CD14-positive monocyte (primary cell): Measurements from ENCODE around the gene NUDC. TPM values are rescaled to one million over a fixed set of nuclear protein-coding genes. Genes with fewer than 3 reads are reported as not detected.
A peak's percentile ranks its signal among the peaks of the same experiment; 100 is the strongest.

Experiments used
- DNase-seq, 3 donors: peaks; one replicate each; pipeline ENCODE4 v3.0.0-alpha.2; 2011 to 2022
- H2AFZ ChIP-seq: 2 replicates; pipeline ENCODE4 v1.6.0; 2012; ENCODE audit warnings: mild to moderate bottlenecking, low read depth, low read length, inconsistent platforms; ENCODE audit not compliant: insufficient read depth, poor library complexity, severe bottlenecking
- H3K27ac ChIP-seq, 2 donors: 1 replicate in 1 of 2; 2 replicates in 1 of 2; pipeline ENCODE4 v1.5.1; 2012 to 2013; ENCODE audit warnings: low read length in 2 of 2, control low read depth in 1 of 2, inconsistent platforms in 1 of 2, low read depth in 1 of 2, mild to moderate bottlenecking in 1 of 2
- H3K27me3 ChIP-seq, 2 donors: one replicate each; pipeline versions ENCODE4 v1.6.0 to v1.6.1; 2011 to 2013; ENCODE audit warnings: low read length in 2 of 2; ENCODE audit not compliant: control insufficient read depth in 2 of 2, insufficient read depth in 2 of 2
- H3K36me3 ChIP-seq, 2 donors: replicated peaks in 1 of 2; 1 replicate in 1 of 2; 2 replicates in 1 of 2; pipeline versions ENCODE4 v1.5.1 to v1.6.1; 2012 to 2013; ENCODE audit warnings: low read length in 2 of 2, control low read depth in 1 of 2, inconsistent platforms in 1 of 2, mild to moderate bottlenecking in 1 of 2; ENCODE audit not compliant: insufficient read depth in 2 of 2, control insufficient read depth in 1 of 2
- H3K4me1 ChIP-seq, 2 donors: 1 replicate in 1 of 2; 2 replicates in 1 of 2; pipeline versions ENCODE4 v1.5.1 to v1.6.1; 2012 to 2013; ENCODE audit warnings: low read length in 2 of 2, control low read depth in 1 of 2, inconsistent platforms in 1 of 2, mild to moderate bottlenecking in 1 of 2, moderate library complexity in 1 of 2; ENCODE audit not compliant: insufficient read depth in 2 of 2, control insufficient read depth in 1 of 2
- H3K4me2 ChIP-seq: replicated peaks from 2 replicates; pipeline ENCODE3; 2012; ENCODE audit warnings: low read length, moderate library complexity, mild to moderate bottlenecking; ENCODE audit not compliant: poor library complexity, severe bottlenecking; ENCODE audit errors: extremely low read depth
- H3K4me3 ChIP-seq, 3 experiments: fragments of 200-600 bp in 1 of 3; sonication (generic) in 1 of 3; replicated peaks in 1 of 3; 1 replicate in 2 of 3; 2 replicates in 1 of 3; pipeline ENCODE4 v1.5.1; 2011 to 2013; ENCODE audit warnings: low read length in 3 of 3, mild to moderate bottlenecking in 3 of 3, control low read depth in 2 of 3, low read depth in 2 of 3, inconsistent platforms in 1 of 3, moderate library complexity in 1 of 3
- H3K79me2 ChIP-seq: 2 replicates; pipeline ENCODE4 v1.6.0; 2012; ENCODE audit warnings: mild to moderate bottlenecking, control low read depth, inconsistent platforms, low read length, moderate library complexity; ENCODE audit not compliant: insufficient read depth
- H3K9ac ChIP-seq: 2 replicates; pipeline ENCODE4 v1.6.0; 2017; ENCODE audit warnings: low read length, mild to moderate bottlenecking; ENCODE audit not compliant: insufficient read depth, poor library complexity, severe bottlenecking
- H3K9me3 ChIP-seq, 2 donors: replicated peaks in 1 of 2; 1 replicate in 1 of 2; 2 replicates in 1 of 2; pipeline versions ENCODE4 v1.5.1 to v1.6.1; 2012 to 2013; ENCODE audit warnings: low read length in 2 of 2, control low read depth in 1 of 2; ENCODE audit not compliant: control insufficient read depth in 1 of 2, insufficient read depth in 1 of 2
- H4K20me1 ChIP-seq: 2 replicates; pipeline ENCODE4 v1.6.0; 2012; ENCODE audit warnings: mild to moderate bottlenecking, low read length, control low read depth, moderate library complexity; ENCODE audit not compliant: insufficient read depth
- H3K27ac Mint-ChIP-seq, 7 donors: one replicate each; pipeline ENCODE4 v1.8.0; 2020; ENCODE audit warnings: mild to moderate bottlenecking in 7 of 7, mixed read lengths in 7 of 7, moderate library complexity in 6 of 7, inconsistent platforms in 2 of 7
- H3K27me3 Mint-ChIP-seq, 3 donors: one replicate each; pipeline ENCODE4 v1.8.0; 2021 to 2022; ENCODE audit warnings: low read depth in 3 of 3, mild to moderate bottlenecking in 3 of 3, mixed read lengths in 3 of 3, moderate library complexity in 3 of 3, inconsistent platforms in 1 of 3
- H3K36me3 Mint-ChIP-seq, 2 donors: one replicate each; pipeline ENCODE4 v1.8.0; 2020; ENCODE audit warnings: mixed read lengths in 2 of 2, inconsistent platforms in 1 of 2, mild to moderate bottlenecking in 1 of 2
- H3K4me1 Mint-ChIP-seq: one replicate; pipeline ENCODE4 v1.8.0; 2020; ENCODE audit warnings: mild to moderate bottlenecking, mixed read lengths
- H3K4me3 Mint-ChIP-seq, 2 donors: one replicate each; pipeline ENCODE4 v1.8.0; 2020; ENCODE audit warnings: mild to moderate bottlenecking in 2 of 2, mixed read lengths in 2 of 2, moderate library complexity in 1 of 2
- H3K9me3 Mint-ChIP-seq, 7 donors: one replicate each; pipeline ENCODE4 v1.8.0; 2020 to 2022; ENCODE audit warnings: mixed read lengths in 7 of 7, mild to moderate bottlenecking in 6 of 7, moderate library complexity in 6 of 7, inconsistent platforms in 2 of 7
- WGBS: methylation state at CpG from one replicate; pipeline ENCODE4 v1.1.5; 2013; ENCODE audit warnings: missing lambda C conversion rate; ENCODE audit not compliant: insufficient coverage; 5-methylcytosine and 5-hydroxymethylcytosine counted together
- intact Hi-C, 2 donors: fragments of 100-400 bp; cut with micrococcal nuclease; formaldehyde crosslinking; loops; one replicate each; pipeline versions ENCODE4 v1.15.0 to v1.15.1; 2023
- polyA plus RNA-seq, 3 donors: library from polyadenylated mRNA; depleted of rRNA in 1 of 3; unstranded in 2 of 3; stranded (reverse) in 1 of 3; fragments of 300-500 nt in 2 of 3; fragments of >200 nt in 1 of 3; fragmentation: Illumina TruSeq in 2 of 3; gene quantifications; 1 replicate in 2 of 3; 2 replicates in 1 of 3; pipeline ENCODE4 v1.2.3, GENCODE V29; 2012 to 2021
- TF ChIP-seq, protein P1 (sequence below): fragments of 200-600 bp; IDR thresholded peaks from one replicate; pipeline ENCODE4 v1.8.0; 2022; ENCODE audit warnings: antibody characterized with exemption, mild to moderate bottlenecking

Gene NUDC
- polyA plus RNA-seq, 3 donors: 28.3 to 58.3 (median 47.4) TPM

DNA sequence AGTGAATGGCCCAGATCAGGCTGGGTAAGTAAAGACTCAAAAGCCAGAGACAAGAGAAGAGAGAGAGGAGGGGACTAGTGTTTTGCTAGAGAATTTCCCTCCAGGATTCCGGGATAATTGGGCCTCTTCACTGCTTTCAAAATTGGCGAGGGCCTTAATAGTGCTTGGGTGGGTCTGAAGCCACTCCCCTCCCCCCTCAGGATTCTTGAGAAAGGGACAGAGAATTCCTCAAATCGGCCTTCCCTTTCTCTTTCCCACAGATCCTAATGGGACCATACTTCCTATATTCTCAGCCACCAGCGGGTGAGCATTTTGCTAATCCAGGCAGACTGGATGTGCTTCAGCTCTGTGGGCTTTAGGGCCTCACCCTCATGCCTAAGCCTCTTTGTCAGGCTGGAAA is 46.6 kb upstream of the NUDC start:
- Histone ChIP-seq H3K9ac (no peak overlapping the region), H3K9me3 (no peaks in the 10 kb centered on the region), H3K4me3 (no peak overlapping the region), H3K4me1 (no peaks in the 10 kb centered on the region), H4K20me1 (peaks cover 19% of the 10 kb centered on the region), H3K4me2 (no peak overlapping the region), H3K79me2 (no peaks in the 10 kb centered on the region), H3K36me3 (peaks cover 21 to 44% of the 10 kb centered on the region in 2 donors), H3K27me3 (no peaks in the 10 kb centered on the region), H2AFZ (no peak overlapping the region), H3K27ac (no peak overlapping the region)
- no peak for DNase-seq
- Mint-ChIP-seq H3K4me3 (no peak overlapping the region), H3K27me3 (peaks cover 0 to 2% (median 0%) of the 10 kb centered on the region in 3 donors), H3K27ac (no peak overlapping the region), H3K4me1 (no peaks in the 10 kb centered on the region), H3K36me3 (peaks cover 21 to 46% of the 10 kb centered on the region in 2 donors), H3K9me3 (no peaks in the 10 kb centered on the region)
- intact Hi-C loops: loop anchor here (5.0 to 10.0 kb wide), 5 partner anchors 63 to 380 kb away; no protein-coding TSS in a partner anchor
- 80% methylated on average over 1 of the region's 4 CpGs for WGBS
- TF ChIP-seq, protein P1, sequence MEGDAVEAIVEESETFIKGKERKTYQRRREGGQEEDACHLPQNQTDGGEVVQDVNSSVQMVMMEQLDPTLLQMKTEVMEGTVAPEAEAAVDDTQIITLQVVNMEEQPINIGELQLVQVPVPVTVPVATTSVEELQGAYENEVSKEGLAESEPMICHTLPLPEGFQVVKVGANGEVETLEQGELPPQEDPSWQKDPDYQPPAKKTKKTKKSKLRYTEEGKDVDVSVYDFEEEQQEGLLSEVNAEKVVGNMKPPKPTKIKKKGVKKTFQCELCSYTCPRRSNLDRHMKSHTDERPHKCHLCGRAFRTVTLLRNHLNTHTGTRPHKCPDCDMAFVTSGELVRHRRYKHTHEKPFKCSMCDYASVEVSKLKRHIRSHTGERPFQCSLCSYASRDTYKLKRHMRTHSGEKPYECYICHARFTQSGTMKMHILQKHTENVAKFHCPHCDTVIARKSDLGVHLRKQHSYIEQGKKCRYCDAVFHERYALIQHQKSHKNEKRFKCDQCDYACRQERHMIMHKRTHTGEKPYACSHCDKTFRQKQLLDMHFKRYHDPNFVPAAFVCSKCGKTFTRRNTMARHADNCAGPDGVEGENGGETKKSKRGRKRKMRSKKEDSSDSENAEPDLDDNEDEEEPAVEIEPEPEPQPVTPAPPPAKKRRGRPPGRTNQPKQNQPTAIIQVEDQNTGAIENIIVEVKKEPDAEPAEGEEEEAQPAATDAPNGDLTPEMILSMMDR: no peak

DNA sequence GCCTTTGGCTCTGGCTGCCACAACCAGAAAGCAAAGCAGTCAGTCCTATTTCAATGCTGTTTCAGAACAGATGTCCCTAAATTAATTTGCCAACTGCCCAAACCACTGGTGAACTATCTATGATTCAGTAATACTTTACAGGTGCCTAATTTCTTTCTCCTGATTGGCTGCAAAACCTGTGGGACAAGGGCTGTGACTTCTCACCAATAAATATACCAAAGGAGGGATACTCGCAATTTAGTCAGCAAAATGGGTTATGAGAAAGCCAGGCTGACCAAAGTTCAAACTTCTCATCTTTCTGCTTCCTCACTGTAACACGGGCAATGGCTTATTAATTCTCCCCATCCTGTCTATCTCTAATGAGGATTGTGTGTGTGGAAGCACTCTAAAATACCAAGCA is 44.2 kb upstream of the NUDC start:
- no CpG with 5 or more reads among the region's 2 CpGs for WGBS
- Histone ChIP-seq H3K79me2 (peaks cover under 1% of the 10 kb centered on the region), H3K4me2 (no peak overlapping the region), H3K4me3 (no peak overlapping the region), H3K9ac (no peak overlapping the region), H3K27me3 (no peaks in the 10 kb centered on the region), H3K9me3 (no peaks in the 10 kb centered on the region), H3K36me3 (peaks cover 44 to 68% of the 10 kb centered on the region in 2 donors), H3K27ac (peak overlapping the region in 1 of 2 donors; percentile 16), H2AFZ (no peak overlapping the region), H3K4me1 (no peaks in the 10 kb centered on the region), H4K20me1 (peaks cover 22% of the 10 kb centered on the region)
- H3K9me3 Mint-ChIP-seq: no peaks in the 10 kb centered on the region
- H3K36me3 Mint-ChIP-seq: peaks cover 40 to 66% of the 10 kb centered on the region in 2 donors
- no peak overlapping the region for H3K4me3 Mint-ChIP-seq
- intact Hi-C loops: loop anchor here (5.0 to 10.0 kb wide), 5 partner anchors 65 to 383 kb away; no protein-coding TSS in a partner anchor
- no peaks in the 10 kb centered on the region for H3K4me1 Mint-ChIP-seq
- no peaks in the 10 kb centered on the region for H3K27me3 Mint-ChIP-seq
- H3K27ac Mint-ChIP-seq: peak overlapping the region in 1 of 7 donors; percentile 27
- DNase-seq: no peak
- TF ChIP-seq, protein P1: no peak
